Measurements from ENCODE around the gene HECW1.
"Not testable (repeated sequence)": the region's sequence is repeated elsewhere in the genome, so short reads cannot be mapped to it uniquely, and the experiment has no call there.

Gene HECW1

DNA sequence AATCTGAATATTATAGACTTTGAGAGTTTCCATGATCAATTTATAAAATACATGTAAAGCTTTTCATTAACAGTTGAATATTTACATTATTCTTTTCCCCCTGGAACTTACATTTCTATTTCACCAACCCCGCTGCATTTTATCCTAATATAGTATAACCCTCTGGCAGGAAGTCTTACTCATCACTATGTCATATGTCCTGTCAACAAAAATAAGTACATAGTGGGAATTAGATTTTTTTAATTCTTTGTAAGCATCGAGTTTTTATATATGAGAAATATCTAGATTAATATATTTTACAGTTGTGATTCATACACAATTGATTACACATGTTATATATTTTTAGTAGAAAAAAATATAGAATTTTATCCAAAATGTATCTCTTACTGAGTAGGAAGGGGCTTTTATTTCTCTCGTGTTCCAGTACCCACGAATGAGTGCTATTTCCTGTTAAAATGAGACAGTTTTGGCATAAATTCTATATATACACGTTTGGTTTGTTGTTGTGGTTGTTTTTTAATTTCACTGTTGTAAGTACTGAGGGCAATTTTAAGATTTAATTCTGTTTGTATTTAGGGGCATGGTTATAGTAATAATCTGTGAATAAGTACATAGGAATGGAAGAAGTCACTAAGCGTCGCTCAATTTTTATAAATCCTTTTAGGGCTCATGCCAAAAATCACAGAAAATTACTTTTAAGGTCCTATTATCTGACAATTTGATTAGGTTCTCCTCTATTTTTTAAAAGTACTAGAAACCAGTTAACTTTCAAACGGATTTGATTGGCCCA, 87.1 kb downstream of the HECW1 start:
- DNase-seq (ENCODE audit: low read depth), result no peak
- TF ChIP-seq CTCF (IDR thresholded peaks at IDR 0.05; ENCODE audit: control insufficient read depth, extremely low read depth, insufficient read depth), result no peak

DNA sequence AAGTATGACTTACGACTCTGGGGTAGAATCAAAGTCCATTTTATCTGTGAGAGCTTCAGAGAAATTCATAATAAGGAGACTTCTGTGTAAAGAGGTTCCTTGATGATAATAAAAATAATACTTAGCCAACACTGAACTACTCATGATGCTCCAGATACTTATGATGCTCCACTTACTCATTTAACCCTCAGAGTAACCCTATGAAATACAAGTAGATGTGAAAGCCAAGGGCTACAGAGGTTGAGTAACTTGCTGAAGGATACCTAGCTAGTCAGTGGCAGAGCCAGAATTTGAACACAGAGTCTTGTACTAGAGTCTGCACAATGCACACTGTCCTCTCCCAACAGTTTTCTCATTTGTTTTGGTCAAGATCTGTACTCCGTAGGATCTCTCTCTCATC, 89.5 kb downstream of the HECW1 start:
- no peak for DNase-seq (ENCODE audit: low read depth)
- H3K4me3 ChIP-seq (ENCODE audit: low read depth, low read length), result no peak overlapping the region
- TF ChIP-seq CTCF (IDR thresholded peaks at IDR 0.05; ENCODE audit: control insufficient read depth, extremely low read depth, insufficient read depth), result no peak

More for the DNA sequence above, 87.1 kb downstream of the HECW1 start:
- H3K4me3 ChIP-seq (ENCODE audit: low read depth, low read length), result no peak overlapping the region

GRCh38 chr7:43204081-43204480, 91.6 kb downstream of the HECW1 start:
- no peak for TF ChIP-seq CTCF (IDR thresholded peaks at IDR 0.05; ENCODE audit: control insufficient read depth, extremely low read depth, insufficient read depth)
- no peak overlapping the region for H3K4me3 ChIP-seq (ENCODE audit: low read depth, low read length)
- no peak for DNase-seq (ENCODE audit: low read depth)

DNA sequence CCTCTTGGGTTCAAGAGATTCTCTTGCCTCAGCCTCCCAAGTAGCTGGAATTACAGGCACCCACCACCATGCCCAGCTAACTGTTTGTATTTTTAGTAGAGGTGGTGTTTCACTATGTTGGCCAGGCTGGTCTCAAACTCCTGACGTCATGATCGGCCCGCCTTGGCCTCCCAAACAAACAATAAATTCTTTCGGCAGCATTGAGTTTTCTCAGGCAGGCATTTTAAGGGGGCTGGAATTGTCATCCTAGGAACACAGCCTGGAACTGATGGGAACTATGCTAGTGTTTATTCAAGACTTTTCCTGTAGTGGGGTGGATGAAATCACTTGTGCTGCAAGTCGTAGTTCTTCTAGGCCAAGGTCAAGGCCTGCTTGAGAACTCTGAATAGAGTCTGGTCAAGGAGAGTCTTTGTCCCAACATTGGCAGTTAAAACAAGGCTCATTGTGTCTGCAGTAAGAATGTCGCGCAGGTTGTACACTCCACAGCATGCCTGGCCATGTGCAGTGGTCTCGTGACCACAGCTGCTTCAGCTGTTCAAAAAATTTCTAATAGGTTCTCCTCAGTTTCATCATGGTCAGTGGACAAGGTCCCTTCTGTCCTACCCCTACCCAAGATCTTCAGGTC, 92.8 kb downstream of the HECW1 start:
- no peak overlapping the region for H3K4me3 ChIP-seq (ENCODE audit: low read depth, low read length)
- no peak for TF ChIP-seq CTCF (IDR thresholded peaks at IDR 0.05; ENCODE audit: control insufficient read depth, extremely low read depth, insufficient read depth)
- DNase-seq (ENCODE audit: low read depth), result no peak

DNA sequence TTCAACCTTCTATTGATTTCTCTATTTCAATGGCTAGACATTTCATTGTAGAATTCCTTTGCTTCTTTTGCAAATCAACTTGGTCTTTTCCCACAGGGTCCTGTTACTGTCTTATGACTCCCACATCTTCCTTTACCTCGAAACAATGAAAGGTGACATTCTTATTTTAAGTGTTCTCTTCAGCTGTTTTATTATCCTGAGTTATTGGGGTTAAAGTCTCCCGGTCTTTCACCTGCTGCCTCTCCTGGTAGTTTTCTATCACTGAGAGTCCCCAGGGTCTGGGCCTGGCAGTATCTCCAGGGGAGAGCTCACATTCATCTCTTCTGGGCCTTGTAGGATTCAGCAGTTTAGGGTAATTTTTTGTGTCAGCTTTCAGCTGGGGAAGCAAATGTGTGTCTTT, 95.8 kb downstream of the HECW1 start:
- H3K4me3 ChIP-seq (ENCODE audit: low read depth, low read length), result no peak overlapping the region
- no peak for DNase-seq (ENCODE audit: low read depth)
- no peak for TF ChIP-seq CTCF (IDR thresholded peaks at IDR 0.05; ENCODE audit: control insufficient read depth, extremely low read depth, insufficient read depth)

DNA sequence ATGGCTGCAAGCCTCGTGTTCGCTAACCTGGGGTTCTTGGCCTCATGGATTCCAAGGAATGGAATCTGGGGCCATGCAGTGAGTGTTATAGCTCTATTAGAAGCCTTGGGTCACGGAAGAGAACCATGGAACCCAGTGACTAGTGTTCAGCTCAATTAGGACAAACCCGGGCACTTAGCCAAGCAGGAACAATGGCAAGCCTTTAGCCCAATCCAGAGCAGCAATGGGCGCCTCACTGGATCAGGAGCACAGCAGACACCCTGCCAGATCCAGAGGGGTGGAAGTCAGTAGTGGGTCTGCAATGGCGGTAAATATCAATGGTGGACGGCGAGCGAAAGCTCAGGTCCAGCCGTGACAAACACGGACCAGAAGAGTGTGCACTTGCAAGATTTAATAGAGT, 98.1 kb downstream of the HECW1 start:
- H3K4me3 ChIP-seq (ENCODE audit: low read depth, low read length); DNase-seq (ENCODE audit: low read depth): not testable (repeated sequence)

GRCh38 chr7:43211286-43211685, 98.8 kb downstream of the HECW1 start:
- no peak for DNase-seq (ENCODE audit: low read depth)

More at GRCh38 chr7:43211286-43211685, 98.8 kb downstream of the HECW1 start:
- no peak for TF ChIP-seq CTCF (IDR thresholded peaks at IDR 0.05; ENCODE audit: control insufficient read depth, extremely low read depth, insufficient read depth)
- H3K4me3 ChIP-seq (ENCODE audit: low read depth, low read length), result no peak overlapping the region

Measured in LNCaP clone FGC (cell line).